RKO (cell line): Measurements from ENCODE around the gene MAD1L1.
"Not testable (repeated sequence)": the region's sequence is repeated elsewhere in the genome, so short reads cannot be mapped to it uniquely, and the experiment has no call there.

Source experiments
- DNase-seq: peaks from one replicate; pipeline ENCODE4 v3.0.0-alpha.2; 2016; ENCODE audit warnings: low spot score

The MAD1L1 gene

DNA sequence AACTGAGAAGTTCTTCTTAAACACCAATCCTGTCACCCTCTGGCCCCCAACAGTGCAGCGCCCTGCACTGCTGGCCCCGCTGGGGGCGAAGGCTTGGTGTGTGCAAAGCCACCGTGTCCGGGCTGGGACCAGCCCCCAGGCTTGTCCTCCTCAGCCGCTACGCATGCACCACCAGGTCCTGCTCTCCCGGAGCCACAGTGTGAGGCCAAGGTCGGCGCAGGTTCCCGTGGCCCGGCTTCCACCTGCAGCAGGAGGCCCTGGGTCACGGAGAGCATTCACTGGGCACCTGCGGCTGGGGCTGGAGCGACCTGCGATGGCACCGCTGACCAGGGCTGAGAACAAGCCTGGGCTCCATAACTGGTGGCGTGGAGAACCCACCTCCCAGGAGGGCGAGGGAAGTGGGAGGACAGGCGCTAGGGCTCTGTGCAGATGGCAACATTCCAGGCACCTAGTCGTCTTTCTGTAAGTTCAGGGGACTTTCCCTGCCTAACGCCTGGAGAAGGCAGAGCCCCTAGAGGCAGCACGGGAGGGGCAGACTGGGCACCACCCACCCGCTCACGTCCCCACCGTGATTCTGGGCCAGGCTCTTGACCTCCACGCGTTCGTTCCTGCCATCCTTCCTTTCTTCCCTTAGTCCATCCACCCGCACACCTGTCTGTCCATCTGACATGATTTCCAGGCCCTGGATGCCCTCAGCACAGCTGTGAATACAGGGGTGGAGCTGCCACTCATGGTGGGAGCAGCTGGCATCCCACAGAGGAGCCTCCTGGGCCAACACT is 291.1 kb downstream of the MAD1L1 start:
- no peak for DNase-seq

DNA sequence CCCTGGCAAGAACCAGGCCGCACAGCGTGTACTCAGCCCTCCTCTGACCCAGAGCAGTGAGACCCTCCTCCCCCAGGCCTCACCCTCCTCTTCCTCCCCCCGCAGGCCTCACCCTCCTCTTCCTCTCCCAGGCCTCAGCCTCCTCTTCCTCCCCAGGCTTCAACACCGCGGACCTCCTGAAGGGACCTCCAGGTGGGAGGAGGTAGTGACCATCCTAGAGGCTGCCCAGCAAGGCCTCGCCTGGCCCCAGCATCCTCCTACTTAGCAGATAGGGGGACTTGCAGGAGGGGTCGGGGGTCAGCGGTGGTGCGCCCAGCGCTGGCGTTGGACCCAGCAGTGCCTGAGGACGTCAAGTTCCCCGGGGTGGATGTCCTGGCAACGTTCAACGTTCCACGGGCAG is 291.9 kb downstream of the MAD1L1 start:
- no peak for DNase-seq

DNA sequence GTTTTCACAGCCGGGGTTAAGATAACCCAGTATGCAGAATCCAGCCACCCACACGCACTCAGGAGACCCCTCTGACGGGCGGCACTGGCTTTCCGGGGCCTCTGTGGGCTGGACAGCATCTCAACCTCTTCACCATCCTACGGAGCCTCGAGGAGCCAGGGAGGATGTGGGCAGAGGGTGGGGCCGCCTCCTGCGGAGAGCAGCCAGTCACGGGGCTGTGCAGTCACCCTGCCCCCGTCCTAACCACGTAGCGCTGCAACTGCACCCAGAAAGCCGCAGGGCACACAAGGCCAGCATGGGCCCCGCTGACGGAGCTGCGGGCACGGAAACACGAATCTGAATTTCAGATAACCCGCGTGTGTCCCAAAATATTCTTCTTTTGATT is 292.4 kb downstream of the MAD1L1 start:
- DNase-seq = no peak

DNA sequence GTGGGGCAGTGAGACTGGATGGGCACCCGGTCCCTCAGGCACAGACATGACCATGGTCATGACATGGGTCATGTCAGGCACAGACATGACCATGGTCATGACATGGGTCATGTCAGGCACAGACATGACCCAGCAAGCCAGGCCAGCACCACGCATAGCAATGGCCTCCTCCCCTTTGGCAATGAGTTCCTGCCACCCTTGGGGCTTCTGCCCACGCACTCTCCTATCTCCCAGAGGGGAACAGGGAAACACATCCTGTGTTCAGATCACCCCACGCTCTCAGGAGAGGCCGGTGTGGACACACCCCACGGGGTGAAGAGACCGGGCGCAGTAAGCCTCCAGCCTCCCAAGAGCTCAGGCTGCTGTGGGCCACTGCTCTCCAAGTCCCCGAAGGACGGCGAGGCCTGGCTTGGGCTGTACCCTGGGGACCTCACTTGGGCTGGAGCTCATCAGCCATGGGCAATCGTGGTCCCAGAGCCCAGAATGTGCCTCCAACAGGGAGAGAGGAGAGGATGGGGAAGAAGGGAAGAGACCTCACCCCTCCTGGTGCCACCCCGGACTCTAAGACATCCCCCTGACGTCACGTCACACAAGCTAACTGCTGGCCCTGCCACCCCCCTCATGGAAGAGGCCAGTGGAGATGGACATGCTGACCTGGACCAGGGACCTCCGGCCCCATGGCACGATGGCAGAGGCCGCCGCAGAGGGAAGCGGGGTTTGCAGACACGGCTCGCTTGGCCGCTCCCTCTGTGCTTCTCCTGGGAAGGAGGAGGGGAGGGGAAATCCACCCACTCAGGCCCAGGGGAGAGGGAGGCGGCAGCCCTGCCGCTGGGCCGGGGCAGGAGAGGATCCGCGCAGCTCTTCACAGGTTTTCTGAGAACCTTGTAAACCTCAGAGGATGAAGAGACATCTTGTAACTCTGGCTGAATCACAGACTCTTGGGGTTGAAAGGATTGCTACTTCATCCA is 293.0 kb downstream of the MAD1L1 start:
- DNase-seq = no peak

DNA sequence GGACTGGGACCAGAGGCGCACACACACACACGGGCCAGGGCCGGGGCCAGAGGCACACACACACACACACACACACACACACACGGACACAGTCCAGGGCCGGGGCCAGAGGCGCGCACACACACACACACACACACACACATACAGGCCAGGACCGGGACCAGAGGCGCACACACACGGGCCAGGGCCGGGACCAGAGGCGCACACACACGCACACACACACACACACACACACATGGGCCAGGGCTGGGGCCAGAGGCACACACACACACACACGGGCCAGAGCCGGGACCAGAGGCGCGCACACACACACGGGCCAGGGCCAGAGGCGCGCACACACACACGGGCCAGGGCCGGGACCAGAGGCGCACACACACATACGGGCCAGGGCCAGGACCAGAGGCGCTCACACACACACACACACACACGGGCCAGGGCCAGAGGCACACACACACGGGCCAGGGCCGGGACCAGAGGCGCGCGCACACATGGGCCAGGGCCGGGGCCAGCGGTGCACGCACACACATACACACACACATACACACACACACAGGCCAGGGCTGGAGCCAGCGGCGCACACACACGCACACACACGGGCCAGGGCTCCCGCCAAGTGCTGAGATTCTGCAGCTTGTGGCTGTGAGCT is 293.8 kb downstream of the MAD1L1 start:
- DNase-seq = no peak

DNA sequence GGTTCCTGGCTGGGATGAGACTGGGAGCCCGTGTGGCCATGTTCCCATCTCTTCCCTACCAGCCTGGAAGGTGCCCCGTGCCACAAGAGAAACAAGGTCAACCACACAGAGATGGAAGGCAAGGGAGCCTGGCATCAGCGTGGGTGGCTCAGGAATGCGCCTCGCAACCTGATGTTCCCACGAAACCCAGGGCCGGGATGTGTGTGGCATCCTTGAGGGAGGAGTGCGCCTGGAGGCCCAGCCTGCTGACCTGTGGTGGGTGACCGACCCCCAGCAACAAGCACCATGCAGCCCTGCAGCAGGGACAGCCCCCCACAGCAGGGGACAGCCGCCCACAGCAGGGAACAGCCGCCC is 295.5 kb downstream of the MAD1L1 start:
- no peak for DNase-seq

DNA sequence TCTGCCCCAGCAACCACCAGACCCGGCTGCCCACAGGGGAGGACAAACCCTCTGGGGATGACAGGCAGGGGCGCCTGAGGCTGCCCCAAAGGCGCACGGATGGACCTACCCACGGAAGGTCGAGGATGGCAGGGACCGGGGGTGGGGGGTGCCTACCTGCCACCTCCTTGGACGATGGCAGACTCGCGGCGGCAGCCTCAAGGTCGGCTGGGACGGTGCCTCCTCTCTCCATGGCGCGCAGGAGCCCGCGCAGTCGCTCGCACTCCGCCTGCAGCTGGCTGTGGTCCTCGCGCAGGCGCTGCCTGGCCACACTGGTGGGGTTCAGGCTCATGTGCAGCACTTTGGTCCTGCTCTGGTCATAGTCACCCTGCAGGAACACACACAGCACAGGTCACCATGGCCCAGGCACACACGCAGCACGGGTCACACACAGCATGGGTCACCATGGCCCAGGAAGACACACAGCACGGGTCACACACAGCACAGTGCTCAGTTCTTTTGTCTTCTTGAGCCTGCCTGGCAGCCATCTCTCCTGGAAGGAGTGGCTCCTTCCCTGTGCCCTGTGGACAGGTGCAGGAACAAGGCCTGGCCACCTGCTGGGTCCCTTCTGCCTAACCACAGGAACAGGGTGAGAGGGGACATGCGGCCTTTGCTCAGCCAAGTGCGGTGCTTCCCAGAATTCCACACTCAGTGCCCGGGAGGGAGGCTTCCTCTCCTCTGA is 296.1 kb downstream of the MAD1L1 start:
- no peak for DNase-seq

DNA sequence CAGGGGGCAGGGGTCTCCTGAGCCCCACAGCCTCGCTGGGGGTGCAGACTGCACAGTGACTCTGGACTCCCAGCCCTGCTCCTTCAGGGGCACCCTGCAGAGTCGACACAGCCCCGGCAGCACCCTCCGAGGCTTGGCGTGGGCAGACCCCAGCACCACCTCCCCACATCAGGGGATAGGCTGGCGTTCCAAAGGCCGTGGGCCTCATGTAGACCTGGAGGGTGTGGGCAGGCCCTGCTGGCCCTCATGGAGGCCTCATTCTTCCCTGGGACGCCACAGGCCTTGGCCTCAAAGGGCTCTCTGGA is 296.8 kb downstream of the MAD1L1 start:
- no peak for DNase-seq

DNA sequence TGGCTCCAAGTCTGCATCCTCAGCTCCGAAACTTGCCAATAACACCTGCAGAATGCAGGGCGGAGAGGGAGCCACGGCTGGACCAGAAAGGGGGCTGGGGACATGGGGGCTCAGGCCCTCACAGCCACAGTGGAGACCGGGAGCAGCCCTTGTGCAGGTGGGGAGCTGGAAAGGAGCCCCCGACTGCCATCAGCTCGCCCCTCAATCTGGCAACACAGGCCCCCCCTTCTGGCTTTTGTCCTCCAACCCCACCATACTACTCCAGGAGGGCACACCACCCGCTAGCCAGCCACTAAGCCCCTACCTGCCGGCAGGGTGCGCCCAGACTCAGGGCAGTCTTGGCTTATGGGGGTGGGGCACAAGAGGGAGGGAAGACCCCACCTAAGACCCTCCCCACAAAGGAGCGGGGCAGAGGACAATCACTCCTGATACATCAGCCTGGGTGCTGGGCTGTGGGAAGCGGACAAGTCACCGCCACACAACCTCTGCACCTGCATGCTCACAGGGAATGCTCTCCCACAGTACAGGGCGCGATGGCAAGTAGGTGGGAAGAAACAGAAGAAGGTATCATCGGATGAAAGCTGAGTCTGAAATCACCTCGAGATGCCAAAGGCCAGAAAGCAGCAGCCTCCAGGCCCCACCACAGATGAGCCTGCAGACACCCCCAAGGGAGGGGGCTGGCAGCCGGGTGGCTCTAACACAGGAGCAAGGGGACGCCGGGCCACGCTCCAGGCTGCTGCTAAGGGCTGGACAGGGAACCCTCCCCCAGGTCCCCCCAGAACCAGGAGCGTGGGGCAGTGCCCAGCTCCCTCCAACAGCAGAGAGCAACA is 297.4 kb downstream of the MAD1L1 start:
- no peak for DNase-seq

DNA sequence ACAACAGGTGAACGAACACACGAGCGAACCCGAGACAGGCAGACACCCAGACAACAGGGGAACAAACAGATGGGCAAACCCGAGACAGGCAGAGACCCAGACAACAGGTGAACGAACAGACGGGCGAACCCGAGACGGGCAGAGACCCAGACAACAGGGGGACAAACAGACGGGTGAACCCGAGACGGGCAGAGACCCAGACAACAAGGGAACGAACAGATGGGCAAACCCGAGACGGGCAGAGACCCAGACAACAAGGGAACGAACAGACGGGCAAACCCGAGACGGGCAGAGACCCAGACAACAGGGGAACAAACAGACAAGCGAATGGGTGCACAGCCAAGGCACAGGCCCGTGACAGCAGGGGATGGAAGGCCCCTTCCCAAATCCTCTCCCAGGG is 298.0 kb downstream of the MAD1L1 start:
- DNase-seq = no peak

DNA sequence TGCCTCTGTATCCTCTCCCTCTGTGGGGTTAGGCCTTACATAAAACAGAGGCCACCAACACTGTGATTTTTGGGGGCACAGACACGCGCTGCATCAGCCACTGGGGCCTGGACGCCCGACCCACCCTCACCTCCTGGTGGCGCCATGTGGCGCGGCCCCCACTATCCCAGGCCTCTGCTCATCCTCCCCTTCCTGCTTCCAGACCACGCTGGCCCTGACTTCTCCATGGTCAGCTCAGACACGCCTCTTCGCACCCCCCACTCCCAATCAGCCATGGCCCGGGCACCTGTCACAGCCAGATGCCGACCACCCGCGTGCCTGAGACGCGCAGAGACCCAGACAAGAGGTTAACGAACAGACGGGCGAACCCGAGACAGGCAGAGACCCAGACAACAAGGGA is 298.7 kb downstream of the MAD1L1 start:
- no peak for DNase-seq

DNA sequence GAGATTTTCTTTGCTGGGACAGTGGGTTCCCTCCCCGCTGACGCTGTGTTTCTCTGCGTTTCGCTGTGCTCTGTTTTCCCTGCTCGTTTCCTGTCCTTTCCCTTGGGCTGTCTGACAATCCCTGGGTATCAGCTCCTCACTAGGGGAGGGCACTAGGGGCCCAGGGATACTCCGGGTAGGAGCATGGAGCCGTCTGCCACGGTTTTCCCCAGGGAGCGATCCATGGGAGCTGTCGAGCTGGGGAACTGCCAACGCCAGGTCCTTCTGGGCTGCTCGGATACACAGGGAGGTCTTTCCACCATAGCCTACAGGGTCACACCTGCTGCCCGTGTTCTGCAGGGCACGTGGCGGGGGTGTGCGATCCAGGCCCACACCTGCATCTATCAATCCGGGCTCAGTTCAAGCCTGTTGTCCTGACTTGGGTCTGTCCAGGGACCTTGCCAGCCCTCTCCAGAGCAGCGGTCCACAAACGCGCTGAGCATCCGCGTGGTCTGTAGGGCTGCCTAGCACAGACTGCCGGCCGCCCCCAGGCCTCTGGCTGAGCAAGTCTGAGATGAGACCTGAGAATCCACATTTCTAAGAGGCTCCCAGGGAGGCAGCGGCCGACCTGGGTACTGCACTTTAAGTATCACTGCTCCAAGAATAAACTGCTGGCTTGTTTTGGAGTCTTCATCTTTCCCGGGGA is 299.5 kb downstream of the MAD1L1 start:
- DNase-seq = no peak

DNA sequence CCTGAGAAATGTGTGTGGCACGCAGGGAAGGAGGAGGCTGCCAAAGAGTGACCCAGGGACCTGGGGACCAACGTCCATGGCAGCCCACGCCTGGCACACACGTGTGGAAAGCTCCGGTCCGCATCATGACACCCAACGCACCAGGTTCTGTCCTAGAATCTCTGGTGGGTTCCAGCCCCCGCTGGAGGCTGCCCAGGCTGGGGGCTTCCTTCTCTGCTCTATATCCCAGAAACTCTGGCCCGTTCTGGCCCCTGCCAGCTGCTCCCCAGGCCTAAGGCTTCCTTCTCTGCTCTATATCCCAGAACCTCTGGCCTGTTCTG is 300.8 kb downstream of the MAD1L1 start:
- DNase-seq = no peak

DNA sequence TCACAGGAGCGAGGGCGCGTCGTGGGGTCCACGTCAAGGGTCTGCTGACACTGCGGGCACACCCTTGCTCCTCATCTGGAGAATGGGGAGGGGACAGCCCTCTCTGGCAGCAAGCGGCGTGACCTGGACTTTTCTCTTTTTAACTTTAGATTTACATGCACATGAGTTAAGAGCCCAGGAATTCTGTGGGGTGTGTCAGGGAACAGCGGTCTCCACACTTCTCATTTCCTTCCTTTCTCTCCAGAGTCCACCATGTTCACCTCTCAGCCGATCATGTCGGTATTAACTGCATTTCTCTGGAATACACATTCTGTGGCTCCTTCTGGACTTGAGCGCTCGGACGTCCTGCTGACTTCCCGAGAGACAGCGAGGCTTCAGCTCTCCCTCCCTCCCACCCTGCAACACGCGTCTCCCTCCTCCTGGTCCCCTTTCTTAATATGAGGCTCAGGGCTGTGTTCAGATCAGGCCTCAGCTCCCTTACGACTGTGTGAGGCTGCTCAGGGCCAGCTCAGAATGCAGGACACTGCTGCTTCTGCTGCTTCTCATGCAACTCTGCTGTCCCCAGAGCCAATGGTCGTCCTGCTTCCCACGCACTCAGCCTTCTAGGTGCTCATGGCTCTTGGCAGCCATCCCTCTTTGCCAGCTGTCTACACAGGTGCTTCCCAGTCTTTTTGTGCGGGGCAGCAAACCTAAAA is 301.3 kb downstream of the MAD1L1 start:
- no peak for DNase-seq

DNA sequence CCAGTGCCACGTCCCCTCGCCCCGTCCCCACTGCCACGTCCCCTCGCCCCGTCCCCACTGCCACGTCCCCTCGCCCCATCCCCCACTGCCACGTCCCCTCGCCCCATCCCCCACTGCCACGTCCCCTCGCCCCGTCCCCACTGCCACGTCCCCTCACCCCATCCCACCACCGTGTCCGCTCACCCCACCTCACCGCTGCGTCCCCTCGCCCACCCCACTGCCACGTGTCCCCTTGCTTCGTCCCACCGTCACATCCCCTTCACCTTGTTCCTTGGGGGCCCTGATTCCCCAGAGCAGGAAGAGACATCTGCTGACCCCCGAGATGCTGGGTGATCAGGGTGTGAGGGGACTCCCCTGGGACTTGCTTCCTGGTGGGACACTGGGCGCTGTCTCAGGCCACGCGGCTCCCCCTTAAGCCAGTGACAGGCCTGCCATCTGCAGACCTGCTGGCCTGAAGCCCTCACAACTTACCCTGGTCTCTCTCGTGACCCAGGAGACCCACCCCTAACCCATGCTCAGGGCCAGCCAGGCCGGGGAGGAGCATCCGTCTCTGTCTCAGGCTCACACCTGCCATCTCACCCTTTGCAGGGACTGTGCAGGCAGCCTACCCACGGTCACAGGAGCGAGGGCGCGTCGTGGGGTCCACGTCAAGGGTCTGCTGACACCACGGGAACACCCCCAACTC is 302.2 kb downstream of the MAD1L1 start:
- DNase-seq = no peak

DNA sequence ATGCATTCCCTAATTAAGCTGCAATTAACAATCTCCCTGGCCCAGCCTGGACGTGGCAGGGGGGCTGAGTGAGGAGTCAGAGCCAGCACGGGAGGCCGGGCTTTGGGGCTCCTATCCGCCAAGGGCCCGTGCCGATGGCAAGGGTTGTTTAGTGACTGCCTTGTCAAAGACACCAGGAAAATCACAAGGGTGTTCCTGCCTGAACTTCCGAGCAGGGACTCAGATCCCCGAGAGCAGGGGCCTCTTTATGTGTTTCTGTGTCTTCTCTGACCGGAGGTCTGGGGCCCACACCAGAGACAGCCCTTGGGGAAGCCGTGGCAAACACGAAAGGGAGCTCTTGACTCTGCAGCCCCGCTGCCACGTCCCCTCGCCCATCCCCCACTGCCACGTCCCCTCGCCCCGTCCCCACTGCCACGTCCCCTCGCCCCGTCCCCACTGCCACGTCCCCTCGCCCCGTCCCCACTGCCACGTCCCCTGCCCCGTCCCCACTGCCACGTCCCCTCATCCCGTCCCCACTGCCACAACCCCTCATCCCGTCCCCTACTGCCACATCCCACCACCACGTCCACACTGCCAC is 303.3 kb downstream of the MAD1L1 start:
- not testable (repeated sequence) for DNase-seq

DNA sequence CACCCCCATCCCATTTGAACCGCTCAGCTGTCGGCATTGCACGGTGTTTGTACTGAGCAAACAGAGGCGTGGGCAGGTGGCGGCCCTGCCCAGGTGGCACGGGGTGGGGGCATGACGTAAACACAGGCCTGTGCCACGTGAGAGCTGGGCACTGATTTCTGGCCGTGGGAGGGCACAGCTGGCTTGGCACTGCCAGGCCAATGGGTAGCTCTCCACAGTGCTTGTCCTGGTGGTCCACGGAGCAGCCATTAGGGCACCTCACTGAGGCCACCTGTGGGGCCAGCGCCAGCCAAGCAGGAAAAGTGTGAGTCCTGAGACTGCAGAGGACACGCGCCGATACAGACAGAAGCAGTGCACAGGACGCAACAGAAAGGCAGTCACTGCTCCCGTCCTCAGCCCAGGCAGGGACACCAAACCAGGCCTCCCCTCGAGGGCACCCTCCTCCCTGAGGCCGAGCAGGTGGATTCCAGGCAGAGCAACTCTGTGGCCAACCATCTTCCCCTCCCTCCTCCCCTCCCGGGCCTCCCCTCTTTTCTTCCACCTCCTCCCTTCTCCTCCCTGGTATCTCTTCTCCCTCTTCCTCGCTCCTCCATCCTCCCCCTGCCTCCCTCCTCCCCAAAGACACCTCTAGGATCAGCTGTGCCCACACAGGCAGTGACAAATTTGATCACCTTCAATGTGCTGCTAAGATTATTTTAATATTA is 303.9 kb downstream of the MAD1L1 start:
- no peak for DNase-seq

DNA sequence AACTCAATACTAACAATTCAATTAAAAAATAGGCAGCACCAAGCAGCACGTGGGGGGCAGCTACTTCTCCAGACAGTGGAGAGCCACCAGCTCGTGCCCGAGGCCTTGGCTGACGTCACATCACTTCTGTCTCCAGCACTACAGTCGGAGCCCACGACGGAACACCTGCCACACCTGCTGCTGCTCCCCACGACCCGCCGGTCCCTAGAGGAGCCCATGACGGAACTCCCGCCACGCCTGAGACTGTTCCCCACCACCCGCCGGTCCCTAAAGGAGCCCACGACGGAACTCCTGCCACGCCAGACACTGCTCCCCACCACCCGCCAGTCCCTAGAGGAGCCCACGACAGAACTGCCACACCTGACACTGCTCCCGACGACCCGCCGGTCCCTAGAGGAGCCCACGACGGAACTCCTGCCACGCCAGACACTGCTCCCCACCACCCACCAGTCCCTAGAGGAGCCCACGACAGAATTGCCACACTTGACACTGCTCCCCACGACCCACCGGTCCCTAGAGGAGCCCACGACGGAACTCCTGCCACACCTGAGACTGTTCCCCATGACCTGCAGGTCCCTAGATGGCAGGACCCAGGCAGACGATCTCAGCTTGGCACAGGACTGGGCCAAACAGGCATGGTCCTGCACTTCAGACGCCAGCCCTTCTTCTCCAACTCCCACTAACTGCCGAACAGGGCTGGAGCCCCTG is 304.7 kb downstream of the MAD1L1 start:
- DNase-seq = no peak
